Activated CD8-positive, alpha-beta memory T cell treated with anti-CD3 and anti-CD28 coated beads for 24 hours (primary cell): ENCODE results near the gene CENPP.

Source experiments
- DNase-seq: peaks from one replicate; pipeline ENCODE4 v3.0.0-alpha.2; 2020

CENPP gene

GRCh38 chr9:92483627-92484545 is 158.1 kb downstream of the CENPP start:
- DNase-seq, result no peak

GRCh38 chr9:92484563-92484962 is 158.8 kb downstream of the CENPP start:
- DNase-seq, result no peak

- no peak for DNase-seq
These were observed 160.6 kb downstream of the CENPP start for GRCh38 chr9:92486371-92486770.

GRCh38 chr9:92488681-92489550 is 163.2 kb downstream of the CENPP start:
- DNase-seq, result no peak

- DNase-seq, result no peak
These were observed 167.1 kb downstream of the CENPP start for GRCh38 chr9:92492781-92493401.

GRCh38 chr9:92493749-92494387 is 168.1 kb downstream of the CENPP start:
- no peak for DNase-seq

- DNase-seq, result no peak
These were observed 169.1 kb downstream of the CENPP start for GRCh38 chr9:92494856-92495255.

GRCh38 chr9:92496396-92497176 is 170.8 kb downstream of the CENPP start:
- DNase-seq, result no peak

- no peak for DNase-seq
These were observed 173.9 kb downstream of the CENPP start for GRCh38 chr9:92499701-92500100.

GRCh38 chr9:92500725-92501124 is 175.0 kb downstream of the CENPP start:
- no peak for DNase-seq

GRCh38 chr9:92501671-92502393 is 176.1 kb downstream of the CENPP start:
- DNase-seq, result no peak

- DNase-seq, result no peak
These were observed 177.4 kb downstream of the CENPP start for GRCh38 chr9:92503156-92503555.

GRCh38 chr9:92504881-92505280 is 179.1 kb downstream of the CENPP start:
- DNase-seq, result no peak

GRCh38 chr9:92506184-92506857 is 180.6 kb downstream of the CENPP start:
- no peak for DNase-seq

GRCh38 chr9:92507005-92507404 is 181.3 kb downstream of the CENPP start:
- DNase-seq, result no peak

- no peak for DNase-seq
These were observed 181.7 kb downstream of the CENPP start for GRCh38 chr9:92507496-92507895.

GRCh38 chr9:92508018-92508820 is 182.5 kb downstream of the CENPP start:
- no peak for DNase-seq

GRCh38 chr9:92509050-92509449 is 183.3 kb downstream of the CENPP start:
- no peak for DNase-seq

- no peak for DNase-seq
These were observed 185.0 kb downstream of the CENPP start for GRCh38 chr9:92510747-92511146.

- DNase-seq, result no peak
These were observed 186.9 kb downstream of the CENPP start for GRCh38 chr9:92512622-92513021.
